Mucosa of rectum (tissue), 2 donors: ENCODE measurements around the gene DMD.

Experiments
- H3K27ac ChIP-seq, 2 donors: one replicate each; pipeline ENCODE4 v1.7.0; 2013; ENCODE audit warnings: inconsistent platforms in 2 of 2, low read depth in 2 of 2, low read length in 2 of 2
- H3K27me3 ChIP-seq, 2 donors: one replicate each; pipeline ENCODE4 v1.7.0; 2013; ENCODE audit warnings: low read length in 2 of 2; ENCODE audit not compliant: control insufficient read depth in 2 of 2, insufficient read depth in 2 of 2
- H3K36me3 ChIP-seq, 2 donors: one replicate each; pipeline ENCODE4 v1.7.0; 2013; ENCODE audit warnings: low read length in 2 of 2; ENCODE audit not compliant: control insufficient read depth in 2 of 2, insufficient read depth in 2 of 2
- H3K4me1 ChIP-seq, 2 donors: one replicate each; pipeline ENCODE4 v1.7.0; 2013; ENCODE audit warnings: low read length in 2 of 2, mild to moderate bottlenecking in 1 of 2; ENCODE audit not compliant: control insufficient read depth in 2 of 2, insufficient read depth in 2 of 2
- H3K4me3 ChIP-seq, 2 donors: one replicate each; pipeline ENCODE4 v1.7.0; 2013; ENCODE audit warnings: low read length in 2 of 2
- H3K9ac ChIP-seq, 2 donors: one replicate each; pipeline ENCODE4 v1.7.0; 2013; ENCODE audit warnings: low read length in 2 of 2, low read depth in 1 of 2, mild to moderate bottlenecking in 1 of 2
- H3K9me3 ChIP-seq, 2 donors: one replicate each; pipeline ENCODE4 v1.7.0; 2013; ENCODE audit warnings: low read length in 2 of 2; ENCODE audit not compliant: control insufficient read depth in 2 of 2
- donor health status: healthy.
- donor health status: Normal muscosa, but diverticular disease.

DMD gene

DNA sequence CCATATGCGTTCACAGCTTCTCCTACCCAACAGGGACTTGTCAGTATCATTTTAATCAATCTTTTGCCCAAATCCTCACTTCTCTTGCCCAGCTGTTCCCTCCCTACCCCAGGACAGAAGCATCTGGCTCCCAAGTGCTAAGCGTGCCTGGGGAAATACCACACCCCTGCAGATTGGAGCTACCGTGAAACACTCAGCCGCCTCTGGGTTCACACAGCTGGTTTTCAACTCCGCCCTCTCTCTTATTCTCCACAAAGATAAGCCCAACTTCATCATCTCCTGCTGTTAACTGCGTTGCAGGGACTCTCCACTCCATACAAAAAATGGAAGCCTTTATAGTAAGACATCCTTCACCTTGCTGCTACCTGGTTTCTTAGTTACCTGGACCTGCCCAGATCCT is 1992.2 kb downstream of the DMD start:
- H3K36me3 ChIP-seq, result no peaks in the 10 kb centered on the region
- no peak overlapping the region for H3K27ac ChIP-seq
- no peak overlapping the region for H3K4me3 ChIP-seq
- no peaks in the 10 kb centered on the region for H3K9me3 ChIP-seq
- no peak overlapping the region for H3K9ac ChIP-seq
- H3K27me3 ChIP-seq, result no peaks in the 10 kb centered on the region
- H3K4me1 ChIP-seq, result no peaks in the 10 kb centered on the region

DNA sequence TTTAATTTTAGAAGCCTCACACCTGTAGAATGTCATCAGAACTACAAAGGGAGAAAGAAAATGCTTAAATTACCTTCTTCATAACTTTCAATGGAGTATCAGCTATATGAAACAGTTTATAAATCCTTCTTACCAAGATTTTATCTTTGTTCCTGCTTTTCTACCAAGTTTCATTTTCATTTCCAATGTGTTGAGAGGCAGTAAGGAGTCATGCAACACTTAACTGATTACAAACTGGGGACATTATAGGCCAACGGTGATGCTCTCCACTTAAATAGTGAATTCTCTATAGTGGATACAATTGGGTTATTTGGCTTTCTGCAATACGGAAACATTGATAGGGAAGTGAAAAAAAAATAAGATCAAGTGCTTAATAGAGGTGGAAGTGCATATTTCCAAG is 1994.3 kb downstream of the DMD start:
- H3K4me1 ChIP-seq, result no peaks in the 10 kb centered on the region
- no peaks in the 10 kb centered on the region for H3K9me3 ChIP-seq
- no peaks in the 10 kb centered on the region for H3K36me3 ChIP-seq
- H3K27me3 ChIP-seq, result no peaks in the 10 kb centered on the region
- no peak overlapping the region for H3K4me3 ChIP-seq
- no peak overlapping the region for H3K9ac ChIP-seq
- H3K27ac ChIP-seq, result no peak overlapping the region

DNA sequence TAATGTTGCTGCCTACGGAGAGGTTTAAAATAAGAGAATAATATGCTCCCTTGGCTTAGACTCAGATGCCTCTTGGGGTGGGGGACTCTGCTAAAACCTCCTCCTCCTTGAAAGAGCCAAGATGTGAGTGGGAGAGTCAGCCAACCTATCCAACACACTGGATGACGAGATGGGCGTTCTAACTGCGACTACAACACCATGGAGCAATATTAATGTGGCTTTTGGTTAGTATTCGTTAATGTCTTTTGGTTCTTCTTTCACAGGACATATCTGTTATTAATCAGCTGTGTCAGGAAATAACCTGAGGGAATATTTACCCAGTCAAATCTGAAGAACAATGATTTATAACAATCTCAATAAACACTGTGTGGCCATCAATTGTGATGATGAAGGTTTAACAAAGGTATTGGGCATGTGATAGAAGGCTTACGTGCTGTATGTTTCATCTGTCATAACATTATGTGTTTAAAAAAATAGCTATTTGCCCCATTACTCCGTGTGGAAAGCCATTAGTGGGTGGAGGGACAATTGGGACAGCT is 1996.0 kb downstream of the DMD start:
- no peak overlapping the region for H3K9ac ChIP-seq
- H3K27me3 ChIP-seq, result no peaks in the 10 kb centered on the region
- no peak overlapping the region for H3K4me3 ChIP-seq
- no peak overlapping the region for H3K27ac ChIP-seq
- no peaks in the 10 kb centered on the region for H3K4me1 ChIP-seq
- H3K9me3 ChIP-seq, result no peaks in the 10 kb centered on the region
- H3K36me3 ChIP-seq, result no peaks in the 10 kb centered on the region

DNA sequence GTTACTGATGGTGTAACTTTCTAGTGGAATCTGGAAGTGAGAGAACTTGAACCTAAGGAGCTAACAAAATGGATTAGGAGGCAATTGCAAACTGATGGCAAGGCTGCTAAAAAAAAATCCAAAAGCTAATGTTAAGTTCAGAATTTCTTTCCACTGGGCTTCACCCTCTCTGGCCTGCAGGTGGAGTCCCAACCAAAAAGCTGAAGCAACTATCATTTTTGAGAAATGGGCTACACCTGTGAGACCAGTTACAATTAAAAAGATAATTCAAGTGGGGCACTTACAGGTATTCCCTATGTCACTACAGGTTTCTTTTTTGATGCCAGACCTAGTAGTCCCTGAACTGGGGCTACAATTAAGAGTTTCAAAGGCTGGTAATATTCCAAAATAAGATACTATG is 1997.4 kb downstream of the DMD start:
- Histone ChIP-seq H3K9ac (no peak overlapping the region), H3K9me3 (no peaks in the 10 kb centered on the region), H3K4me1 (no peaks in the 10 kb centered on the region), H3K4me3 (no peak overlapping the region), H3K27me3 (no peaks in the 10 kb centered on the region), H3K27ac (no peak overlapping the region), H3K36me3 (no peaks in the 10 kb centered on the region)

DNA sequence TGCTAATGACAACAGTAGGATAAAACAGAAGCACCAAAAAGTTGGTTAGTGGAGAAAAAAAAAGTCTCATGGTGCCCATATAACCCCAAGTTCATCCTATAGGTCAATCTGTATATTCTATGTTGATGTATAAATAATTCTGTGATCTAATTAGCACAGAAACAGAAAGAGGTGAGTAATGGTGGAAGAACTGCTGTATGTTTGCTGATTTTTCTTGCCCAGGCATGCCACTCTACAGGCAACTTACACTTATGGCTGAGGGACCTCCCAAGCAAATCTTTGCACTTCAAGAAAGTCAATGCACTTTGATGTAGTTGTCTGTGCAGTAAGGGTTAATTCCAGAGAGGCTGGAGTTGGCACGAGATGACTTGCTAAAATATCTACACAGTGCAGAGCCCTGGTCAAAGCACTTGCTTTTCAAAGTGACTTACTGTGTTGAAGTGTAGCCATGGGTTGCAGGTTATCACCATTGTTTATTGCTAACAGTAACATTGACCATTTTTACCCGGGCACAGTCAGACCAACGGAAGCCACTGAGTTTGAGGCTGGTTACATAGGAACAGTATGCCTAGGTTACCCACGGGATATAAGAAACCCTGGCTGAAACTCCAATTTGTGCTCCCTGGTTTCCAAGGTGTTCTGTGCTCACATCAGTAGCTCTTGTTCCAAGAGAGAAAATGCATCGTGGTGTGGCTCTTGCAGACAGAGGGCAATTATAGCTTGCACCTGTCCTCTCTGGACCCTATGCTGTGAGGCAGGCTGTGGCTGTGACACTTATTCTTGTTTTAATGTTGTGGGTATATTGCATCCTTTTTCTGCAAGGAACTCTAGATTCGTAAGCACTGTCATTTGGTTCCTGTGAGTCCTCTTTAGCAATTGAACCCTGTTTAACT is 1998.2 kb downstream of the DMD start:
- no peaks in the 10 kb centered on the region for H3K9me3 ChIP-seq
- H3K27ac ChIP-seq, result no peak overlapping the region
- H3K4me3 ChIP-seq, result no peak overlapping the region
- H3K4me1 ChIP-seq, result no peaks in the 10 kb centered on the region
- H3K27me3 ChIP-seq, result no peaks in the 10 kb centered on the region
- H3K9ac ChIP-seq, result no peak overlapping the region
- H3K36me3 ChIP-seq, result no peaks in the 10 kb centered on the region

DNA sequence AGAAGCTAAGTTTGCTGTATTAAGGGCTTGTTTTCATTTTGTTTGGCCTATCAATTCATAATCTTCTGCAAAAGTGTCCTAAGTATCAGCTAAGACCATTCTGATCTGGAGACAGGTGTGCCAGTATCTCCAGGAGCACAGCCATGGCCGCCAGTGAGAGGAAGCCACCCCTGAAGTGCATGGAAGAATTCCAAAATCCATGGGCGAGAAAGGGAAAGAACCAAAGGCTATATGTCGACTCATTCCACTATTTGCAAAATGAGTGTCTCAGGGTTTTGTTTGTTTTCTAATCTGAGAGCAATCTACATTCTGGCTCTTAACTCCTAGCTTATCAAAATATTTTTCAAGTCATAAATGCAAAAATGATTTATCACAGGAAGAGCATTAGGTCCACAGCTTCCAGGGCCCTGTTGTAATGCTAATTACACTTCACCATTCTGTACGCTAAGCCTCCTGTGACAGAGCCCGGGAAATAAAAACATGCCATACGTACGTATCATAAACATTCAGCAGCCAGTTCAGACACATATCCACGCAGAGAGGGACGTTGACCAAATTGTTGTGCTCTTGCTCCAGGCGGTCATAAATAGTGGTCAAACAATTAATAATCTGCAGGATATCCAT is 2002.2 kb downstream of the DMD start:
- Histone ChIP-seq H3K36me3 (no peaks in the 10 kb centered on the region), H3K9ac (no peak overlapping the region), H3K4me3 (no peak overlapping the region), H3K4me1 (no peaks in the 10 kb centered on the region), H3K27me3 (no peaks in the 10 kb centered on the region), H3K9me3 (no peaks in the 10 kb centered on the region), H3K27ac (no peak overlapping the region)

DNA sequence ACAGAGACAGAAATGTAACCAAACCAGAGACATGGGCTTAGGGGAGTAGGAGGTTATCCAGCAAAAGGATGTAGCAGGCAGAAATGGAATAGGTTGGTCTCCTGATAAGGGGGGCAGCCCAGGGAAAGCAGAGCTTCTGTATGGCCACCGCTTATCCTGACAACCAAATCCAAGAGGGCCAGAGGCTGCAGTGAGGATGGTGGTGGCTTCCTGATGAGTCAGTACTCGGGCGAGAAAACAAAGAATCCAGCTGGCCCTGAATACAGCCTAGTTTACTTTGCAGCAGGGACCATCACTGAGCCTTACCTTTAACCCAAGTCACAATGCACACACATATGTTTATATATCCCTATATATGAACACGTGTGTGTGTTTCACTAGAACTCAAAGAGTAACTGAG is 2009.8 kb downstream of the DMD start:
- Histone ChIP-seq H3K27ac (no peak overlapping the region), H3K36me3 (no peaks in the 10 kb centered on the region), H3K9me3 (no peaks in the 10 kb centered on the region), H3K4me1 (no peaks in the 10 kb centered on the region), H3K4me3 (no peak overlapping the region), H3K27me3 (no peaks in the 10 kb centered on the region), H3K9ac (no peak overlapping the region)

DNA sequence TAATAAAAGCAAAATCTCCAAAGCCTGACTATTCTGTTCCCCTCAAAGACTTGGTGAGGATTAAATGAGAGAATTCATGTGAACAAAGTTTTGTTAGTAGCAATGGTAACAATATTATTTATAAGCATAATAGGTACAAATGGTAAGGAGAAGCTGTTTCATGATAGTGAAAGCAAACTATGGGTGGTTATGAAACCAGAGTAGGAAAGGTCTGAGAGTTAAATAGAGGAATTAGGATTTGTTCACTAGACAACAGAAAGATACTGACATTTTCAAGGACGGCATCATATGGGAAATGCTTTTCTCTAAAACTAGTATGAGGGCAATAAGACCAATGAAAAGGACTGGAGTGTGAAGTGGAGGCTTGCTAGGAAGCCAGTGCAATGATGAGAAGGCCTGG is 2010.9 kb downstream of the DMD start:
- Histone ChIP-seq H3K27ac (no peak overlapping the region), H3K36me3 (no peaks in the 10 kb centered on the region), H3K9ac (no peak overlapping the region), H3K27me3 (no peaks in the 10 kb centered on the region), H3K4me1 (no peaks in the 10 kb centered on the region), H3K9me3 (no peaks in the 10 kb centered on the region), H3K4me3 (no peak overlapping the region)

DNA sequence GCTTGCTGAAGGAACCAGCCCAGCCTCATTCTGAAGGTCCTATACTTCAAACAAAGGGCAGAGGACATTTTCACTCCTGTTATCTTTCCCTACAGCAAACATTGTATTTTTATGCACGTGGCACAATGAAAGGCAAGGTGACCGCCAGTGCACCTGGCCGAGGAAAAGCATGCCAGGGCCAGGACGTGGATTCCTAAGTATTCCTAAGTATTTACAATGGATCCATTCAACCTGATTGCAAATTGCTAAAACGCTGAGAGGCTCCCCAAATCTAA is 2011.6 kb downstream of the DMD start:
- no peak overlapping the region for H3K4me3 ChIP-seq
- no peak overlapping the region for H3K9ac ChIP-seq
- no peaks in the 10 kb centered on the region for H3K27me3 ChIP-seq
- H3K27ac ChIP-seq, result no peak overlapping the region
- H3K36me3 ChIP-seq, result no peaks in the 10 kb centered on the region
- no peaks in the 10 kb centered on the region for H3K4me1 ChIP-seq
- no peaks in the 10 kb centered on the region for H3K9me3 ChIP-seq

DNA sequence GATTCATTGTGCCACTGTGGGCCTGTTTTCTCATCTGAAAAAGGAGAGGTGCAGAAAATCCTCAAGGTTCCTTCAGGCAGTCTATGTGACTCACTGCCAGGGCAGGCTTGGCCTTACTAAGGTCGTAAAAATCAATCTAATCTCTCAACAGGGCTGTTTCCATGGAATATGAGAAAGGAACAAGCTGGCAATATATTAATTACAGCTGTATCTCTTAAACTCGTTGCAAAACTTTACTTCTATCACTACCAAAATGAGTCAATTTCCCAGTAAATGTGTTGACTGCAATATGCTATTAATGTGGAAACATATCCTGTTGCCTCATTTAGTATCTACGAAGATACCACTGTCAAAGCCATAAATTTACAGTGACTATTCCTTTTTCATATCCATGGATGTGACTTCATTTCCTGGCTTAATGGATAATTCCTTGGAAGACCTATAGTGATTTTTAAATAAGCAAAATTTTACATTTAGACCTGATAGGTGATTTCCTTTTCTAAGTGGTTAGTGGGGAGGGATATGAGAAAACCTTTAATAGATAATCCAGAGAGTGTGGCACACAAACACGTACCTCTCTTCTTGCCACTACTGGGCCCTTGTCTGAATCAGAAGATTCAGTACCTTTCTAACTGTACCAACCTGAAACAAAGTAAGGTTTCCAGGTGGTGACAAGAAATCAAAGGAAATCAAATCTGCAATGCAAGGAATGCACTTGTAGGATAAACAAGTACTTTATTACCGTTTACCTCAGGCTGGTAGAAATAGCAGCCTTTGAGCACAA is 2012.1 kb downstream of the DMD start:
- H3K36me3 ChIP-seq, result no peaks in the 10 kb centered on the region
- no peaks in the 10 kb centered on the region for H3K27me3 ChIP-seq
- H3K4me1 ChIP-seq, result no peaks in the 10 kb centered on the region
- no peak overlapping the region for H3K9ac ChIP-seq
- H3K9me3 ChIP-seq, result no peaks in the 10 kb centered on the region
- no peak overlapping the region for H3K27ac ChIP-seq
- H3K4me3 ChIP-seq, result no peak overlapping the region
